Measurements from ENCODE around the gene RFXANK.
"Not testable (repeated sequence)": the region's sequence is repeated elsewhere in the genome, so short reads cannot be mapped to it uniquely, and the experiment has no call there.

RFXANK gene

DNA sequence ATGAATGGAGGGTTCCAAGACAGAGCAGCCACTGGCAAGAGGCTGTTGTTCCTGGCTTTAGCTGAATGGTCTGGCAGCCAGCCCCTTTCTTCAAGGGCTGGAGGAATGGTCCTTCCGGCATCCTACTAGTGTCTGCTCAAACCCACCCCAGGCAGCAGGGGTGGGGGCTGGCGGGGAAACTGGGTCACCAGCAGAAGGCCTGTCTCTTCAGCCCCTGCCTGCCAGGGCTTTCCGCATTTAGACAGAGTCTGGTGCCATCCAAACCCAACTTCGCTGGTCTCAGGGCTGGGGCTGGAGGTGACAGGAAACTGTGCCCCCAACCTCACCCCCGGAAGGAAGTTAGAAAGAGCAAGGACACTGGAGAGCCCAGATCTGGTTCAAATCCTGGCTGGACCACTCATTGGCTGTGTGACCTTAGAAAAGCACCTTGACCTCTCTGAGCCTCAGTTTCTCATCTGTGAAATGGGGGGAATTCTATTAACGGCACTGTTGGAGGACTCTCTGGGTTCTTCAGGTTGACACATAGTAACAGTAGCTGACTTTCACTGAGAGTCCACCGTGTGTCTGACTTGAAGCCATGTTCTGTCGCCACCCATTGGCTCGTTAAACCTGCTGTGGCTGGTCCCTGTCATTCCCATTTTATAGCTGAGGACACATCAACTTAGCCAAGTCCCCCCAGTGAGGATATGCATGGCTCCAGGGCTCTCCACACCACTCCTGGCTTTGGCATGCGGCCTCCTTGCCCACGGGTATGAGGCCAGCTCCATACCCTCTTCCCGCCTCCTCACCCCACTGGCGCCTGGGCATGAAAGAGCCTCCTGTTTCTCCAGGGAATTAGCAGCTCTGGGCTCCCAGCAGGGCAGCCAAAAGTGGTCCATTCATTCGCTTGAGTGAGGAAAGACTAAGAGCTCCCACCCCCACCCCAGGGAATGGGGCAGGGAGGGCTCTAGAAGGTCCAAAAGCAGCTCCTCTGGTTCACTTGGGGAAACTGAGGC is 13.7 kb downstream of the RFXANK start:
- no peak for DNase-seq (ENCODE audit: low read depth in 2 of 2, low spot score in 1 of 2)

DNA sequence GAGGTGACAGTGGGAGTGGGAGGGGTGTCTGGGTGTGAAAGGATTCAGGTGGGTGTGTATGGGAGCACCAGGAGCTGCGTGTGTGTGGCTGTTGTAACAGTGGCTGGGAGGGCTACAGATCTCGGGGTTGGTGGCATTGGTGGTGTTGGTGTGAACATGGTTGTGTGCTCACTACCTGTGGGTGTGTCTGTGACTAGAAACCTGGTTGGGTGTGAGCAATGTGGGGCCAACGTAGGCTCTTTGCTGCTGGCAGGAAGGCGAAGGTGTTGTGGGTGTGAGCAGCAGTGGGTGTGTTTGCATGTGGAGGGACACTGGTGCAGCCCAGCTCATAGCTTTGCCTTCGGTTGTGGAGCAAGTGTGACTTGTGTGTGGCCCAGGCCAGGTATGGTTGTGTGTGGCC is 14.9 kb downstream of the RFXANK start:
- DNase-seq (ENCODE audit: low read depth in 2 of 2, low spot score in 1 of 2): no peak

DNA sequence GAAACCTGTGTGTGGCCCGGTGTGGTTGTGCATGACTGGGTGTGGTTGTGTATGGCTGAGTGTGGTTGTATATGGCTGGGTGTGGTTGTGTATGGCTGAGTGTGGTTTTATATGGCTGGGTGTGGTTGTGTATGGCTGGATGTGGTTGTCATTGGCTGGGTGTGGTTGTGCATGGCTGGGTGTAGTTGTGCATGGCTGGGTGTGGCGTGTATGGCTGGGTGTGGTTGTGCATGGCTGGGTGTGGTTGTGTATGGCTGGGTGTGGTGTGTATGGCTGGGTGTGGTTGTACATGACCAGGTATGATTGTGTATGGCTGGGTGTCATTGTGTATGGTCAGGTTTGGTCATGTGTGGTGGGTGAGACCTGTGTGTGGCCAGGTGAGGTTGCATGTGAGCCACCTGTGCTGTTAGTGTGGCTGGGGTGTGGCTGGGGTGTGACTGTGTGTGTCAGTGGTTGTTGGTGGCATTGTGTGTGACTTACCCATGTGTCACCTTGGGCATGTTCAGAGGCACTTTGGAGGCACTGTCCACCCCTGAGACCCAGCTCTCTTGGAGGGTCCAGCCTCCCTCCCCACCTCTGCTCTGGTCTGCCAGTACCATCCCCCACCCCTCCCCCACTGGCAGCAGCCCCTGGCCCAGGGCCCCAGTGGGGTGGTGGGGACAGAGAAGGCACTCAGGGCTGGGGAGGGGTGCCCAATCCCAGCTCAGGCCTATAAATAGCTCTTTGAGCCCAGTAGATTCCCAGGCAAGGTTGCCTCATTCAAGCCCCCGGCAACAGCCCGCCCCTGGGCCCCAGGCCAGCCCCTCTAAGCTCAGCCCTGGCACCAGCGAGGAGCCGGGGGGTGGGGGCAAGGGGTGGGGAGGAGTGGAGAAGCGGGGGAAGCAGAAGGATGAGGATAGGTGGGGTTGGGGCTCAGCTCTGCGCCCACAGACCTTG is 15.8 kb downstream of the RFXANK start:
- DNase-seq (ENCODE audit: low read depth in 2 of 2, low spot score in 1 of 2): no peak

DNA sequence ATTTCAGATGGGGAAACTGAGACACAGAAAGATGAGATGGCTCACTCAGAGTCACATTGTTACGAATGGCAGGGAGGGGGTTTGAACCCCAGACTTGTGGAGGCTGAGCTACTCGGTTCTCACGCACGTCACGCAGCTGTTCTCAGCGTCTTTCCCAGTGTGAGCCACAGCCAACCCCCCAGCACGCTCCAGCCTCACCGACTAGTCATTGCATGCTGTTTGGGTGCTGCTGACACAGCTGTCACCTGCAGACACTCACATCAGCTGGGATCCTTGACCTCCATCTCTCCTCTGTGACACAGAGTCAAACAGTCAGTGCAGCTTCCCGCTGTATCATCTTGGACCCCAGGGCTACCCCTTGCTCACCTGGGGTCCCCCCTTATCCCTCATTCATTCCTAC is 17.3 kb downstream of the RFXANK start:
- no peak for DNase-seq (ENCODE audit: low read depth in 2 of 2, low spot score in 1 of 2)

DNA sequence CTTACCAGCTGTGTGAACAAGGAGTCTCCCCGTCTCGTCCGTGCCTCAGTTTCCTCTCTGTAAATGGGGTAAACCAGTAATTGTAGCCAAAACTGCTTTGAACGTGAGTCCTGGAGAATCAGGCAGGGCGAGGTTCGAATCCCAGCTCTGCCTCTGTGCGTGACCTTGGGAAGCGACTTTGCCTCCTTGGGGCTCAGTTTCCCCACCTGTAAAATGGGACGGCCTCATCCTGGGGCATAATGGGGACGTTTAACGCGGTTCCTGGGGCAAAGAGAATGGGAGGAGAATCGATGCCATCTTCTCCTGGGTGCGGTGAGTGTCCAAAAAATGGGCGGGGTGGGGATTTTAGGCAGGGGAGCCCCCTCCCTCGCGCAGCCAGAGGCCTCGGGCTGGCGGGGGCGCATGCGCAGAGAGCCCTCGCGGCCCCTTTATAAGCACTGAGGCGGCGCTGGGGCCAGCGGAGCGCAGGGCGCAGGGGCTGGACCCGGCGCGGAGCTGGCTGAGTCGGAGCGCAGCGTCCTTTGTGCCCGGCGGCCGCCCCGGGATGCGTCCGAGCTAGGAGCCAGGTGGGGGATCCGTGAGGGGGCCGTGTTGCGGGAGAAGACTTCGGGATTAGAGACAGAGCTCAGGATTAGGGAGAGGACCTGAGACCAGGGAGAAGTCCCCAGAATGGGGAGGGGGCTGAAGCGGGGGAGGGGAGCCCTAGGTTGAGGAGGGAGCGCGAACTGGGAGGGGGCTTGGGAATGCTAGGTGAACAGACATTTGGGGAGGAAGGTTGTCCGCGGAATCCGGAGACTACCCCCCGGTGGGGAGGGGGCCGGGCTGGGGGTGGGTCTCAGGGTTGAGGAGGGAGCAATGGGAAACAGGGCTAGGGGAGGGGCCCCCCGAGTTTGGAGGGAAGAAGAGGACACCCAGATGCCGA is 19.7 kb downstream of the RFXANK start, which contains the start of gene NCAN:
Gene NCAN, plus strand, starts transcription at position 460 of the 922 bp plus-strand sequence. CDS start 4,996 bp downstream, outside the sequence.
- no peak for DNase-seq (ENCODE audit: low read depth in 2 of 2, low spot score in 1 of 2)

DNA sequence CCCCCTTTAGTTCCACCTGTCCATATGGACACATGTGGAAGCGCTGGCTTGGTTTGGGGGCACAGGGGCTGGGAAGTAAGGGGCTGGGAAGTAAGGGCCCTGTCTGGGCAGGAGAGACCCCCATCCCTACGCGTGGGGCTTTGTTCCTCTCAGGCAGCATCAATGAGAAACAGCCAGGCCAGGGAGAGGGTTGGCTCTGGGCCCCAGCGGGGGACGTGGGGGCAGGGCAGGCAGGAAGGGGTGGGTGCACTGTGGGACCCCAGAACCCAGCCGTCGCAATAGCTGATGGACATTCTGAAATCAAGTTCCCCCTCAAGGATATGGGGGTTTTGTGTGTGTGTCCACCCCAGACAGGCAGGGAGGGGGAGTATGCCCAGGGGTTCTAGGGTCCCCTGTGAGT is 20.9 kb downstream of the RFXANK start:
- no peak for DNase-seq (ENCODE audit: low read depth in 2 of 2, low spot score in 1 of 2)

DNA sequence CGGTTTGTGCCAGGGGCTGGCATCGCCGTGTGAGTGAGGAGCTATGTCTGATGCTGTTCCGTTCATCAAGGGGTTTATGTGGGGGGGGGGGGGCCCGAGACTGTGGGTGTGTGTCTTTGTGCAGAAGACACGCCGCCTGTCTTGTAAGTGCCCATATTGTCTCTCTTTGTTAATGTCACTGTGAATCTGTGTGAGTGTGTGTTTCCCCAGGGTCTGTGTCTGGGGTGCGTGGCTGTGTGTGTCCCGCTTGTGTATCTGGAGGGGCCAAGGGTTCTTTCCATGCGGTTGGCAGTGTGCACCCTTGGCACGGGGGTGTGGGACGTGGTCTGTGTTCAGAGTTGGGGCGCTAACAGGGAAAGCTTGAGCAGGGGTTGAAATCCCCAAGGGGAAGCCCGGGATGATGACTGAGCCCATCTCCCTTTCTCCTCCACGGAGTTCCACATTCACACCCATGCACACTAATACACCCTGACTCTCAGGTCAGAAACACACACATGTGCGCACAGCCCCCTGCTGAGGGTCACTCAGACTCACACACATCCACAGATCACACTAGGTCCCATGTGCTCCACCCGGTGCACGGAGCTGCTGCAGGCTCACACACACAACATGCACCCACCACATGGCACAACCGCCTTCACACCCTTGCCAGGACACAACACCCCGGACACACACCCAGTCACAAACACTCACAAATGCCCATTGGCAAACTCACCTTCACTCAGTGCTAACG is 21.5 kb downstream of the RFXANK start:
- DNase-seq (ENCODE audit: low read depth in 2 of 2, low spot score in 1 of 2): no peak

DNA sequence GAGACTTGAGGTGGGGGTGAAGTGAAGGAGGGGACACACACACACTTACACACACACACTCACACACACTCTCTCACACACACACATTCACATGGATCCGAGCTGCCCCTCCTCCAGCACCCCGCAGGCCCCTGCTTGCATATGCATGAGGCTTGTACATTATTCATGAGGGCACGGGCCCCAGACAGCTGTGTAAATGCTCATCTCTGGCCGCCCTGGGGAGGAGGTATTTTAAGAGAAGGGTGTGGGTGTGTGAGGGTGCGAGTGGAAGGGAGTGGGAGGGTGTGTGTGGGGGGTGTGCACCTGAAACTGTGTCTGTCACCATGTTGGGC is 22.1 kb downstream of the RFXANK start:
- no peak for DNase-seq (ENCODE audit: low read depth in 2 of 2, low spot score in 1 of 2)

DNA sequence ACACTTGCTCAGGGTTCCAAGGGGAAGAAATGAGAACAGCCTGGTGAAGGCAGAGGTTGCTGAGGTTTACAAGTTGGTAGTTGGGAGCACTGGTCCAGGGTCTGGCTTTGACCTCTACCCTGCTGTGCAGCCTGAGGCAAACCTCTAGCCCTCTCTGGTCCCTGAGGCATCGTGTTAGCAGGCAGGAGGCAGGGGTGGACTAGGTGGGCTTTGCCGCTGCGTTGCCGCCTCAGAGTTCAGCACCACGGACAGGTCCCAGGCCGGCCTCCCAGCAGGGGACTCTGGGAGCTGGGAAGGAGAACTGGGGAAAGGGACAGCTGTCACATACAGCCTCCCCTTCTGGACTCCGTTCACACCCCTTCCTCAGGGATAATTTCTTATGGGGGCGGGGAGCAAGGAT is 22.8 kb downstream of the RFXANK start:
- no peak for DNase-seq (ENCODE audit: low read depth in 2 of 2, low spot score in 1 of 2)

DNA sequence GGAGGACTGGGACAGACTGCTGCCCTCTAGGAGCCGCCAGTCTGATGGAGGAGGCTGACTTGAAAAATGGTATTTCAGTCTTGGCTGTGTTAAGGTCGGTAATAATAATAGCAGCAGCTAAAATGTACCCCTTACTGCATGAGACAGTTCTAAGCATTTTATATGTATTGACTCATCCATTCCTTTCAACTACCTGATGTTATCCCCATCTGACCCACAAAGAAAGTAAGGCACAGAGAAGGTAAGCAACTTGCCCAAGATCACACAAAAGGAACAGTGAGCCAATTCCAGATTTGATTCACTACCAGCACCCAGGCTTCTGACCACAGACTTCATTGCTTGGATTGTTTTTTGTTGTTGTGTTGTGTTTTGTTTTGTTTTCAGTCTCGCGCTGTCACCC is 23.7 kb downstream of the RFXANK start:
- DNase-seq (ENCODE audit: low read depth in 2 of 2, low spot score in 1 of 2): no peak

DNA sequence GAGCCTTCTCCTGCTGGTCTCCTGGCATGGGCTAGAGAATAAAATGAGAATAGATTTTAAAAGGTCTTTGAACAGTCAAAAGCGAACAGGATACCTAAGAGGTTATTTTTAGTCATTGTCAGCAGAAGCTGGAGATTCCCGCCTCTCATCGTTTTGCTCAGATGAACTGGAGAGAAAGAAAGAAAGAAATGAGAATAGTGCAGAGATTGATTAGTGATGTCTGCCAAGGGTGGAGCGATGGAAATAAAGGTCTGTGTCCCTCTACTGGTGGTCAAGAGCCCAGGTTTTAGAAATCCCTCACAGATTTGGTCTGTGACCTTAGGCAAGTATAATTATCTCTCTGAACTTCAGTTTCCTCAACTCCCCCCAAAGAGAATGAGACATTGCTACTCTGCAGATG is 25.0 kb downstream of the RFXANK start:
- DNase-seq (ENCODE audit: low read depth in 2 of 2, low spot score in 1 of 2): no peak

DNA sequence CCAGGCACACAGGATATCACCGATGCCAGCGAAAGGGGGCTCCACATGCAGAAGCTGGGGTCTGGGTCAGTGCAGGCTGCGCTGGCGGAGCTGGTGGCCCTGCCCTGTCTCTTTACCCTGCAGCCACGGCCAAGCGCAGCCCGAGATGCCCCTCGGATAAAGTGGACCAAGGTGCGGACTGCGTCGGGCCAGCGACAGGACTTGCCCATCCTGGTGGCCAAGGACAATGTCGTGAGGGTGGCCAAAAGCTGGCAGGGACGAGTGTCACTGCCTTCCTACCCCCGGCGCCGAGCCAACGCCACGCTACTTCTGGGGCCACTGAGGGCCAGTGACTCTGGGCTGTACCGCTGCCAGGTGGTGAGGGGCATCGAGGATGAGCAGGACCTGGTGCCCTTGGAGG is 26.9 kb downstream of the RFXANK start:
- DNase-seq (ENCODE audit: low read depth in 2 of 2, low spot score in 1 of 2): no peak

DNA sequence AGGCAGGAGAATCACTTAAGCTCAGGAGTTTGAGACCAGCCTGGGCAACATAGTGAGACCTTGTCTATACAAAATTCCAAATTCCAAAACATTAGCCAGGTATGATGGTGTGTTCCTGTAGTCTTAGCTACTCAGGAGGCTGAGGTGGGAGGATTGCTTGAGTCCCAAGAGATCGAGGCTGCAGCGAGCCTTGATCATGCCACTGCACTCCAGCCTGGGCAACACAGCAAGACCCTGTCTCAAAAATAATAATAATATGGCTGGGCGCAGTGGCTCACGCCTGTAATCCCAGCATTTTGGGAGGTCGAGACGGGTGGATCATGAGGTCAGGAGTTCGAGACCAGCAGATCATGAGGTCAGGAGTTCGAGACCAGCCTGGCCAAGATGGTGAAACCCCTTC is 28.9 kb downstream of the RFXANK start:
- DNase-seq (ENCODE audit: low read depth in 2 of 2, low spot score in 1 of 2): not testable (repeated sequence)

DNA sequence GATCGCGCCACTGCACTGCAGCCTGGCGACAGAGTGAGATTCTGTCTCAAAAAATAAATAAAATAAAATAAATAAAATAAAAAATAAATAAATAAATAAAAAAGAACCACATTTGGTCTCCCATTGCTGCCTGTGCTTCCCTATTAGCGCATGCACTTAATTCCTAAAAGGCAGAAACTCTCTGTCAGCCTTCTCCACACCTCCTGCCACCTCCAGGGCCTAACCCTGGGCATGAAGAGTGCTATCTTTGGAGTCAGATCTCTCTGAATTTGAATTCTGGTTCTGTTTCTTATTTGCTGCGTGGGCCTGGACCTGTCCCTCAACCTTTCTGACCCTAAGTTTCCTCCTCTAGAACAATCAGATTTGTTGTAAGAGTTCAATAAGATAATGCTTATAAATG is 31.0 kb downstream of the RFXANK start:
- DNase-seq (ENCODE audit: low read depth in 2 of 2, low spot score in 1 of 2): no peak

DNA sequence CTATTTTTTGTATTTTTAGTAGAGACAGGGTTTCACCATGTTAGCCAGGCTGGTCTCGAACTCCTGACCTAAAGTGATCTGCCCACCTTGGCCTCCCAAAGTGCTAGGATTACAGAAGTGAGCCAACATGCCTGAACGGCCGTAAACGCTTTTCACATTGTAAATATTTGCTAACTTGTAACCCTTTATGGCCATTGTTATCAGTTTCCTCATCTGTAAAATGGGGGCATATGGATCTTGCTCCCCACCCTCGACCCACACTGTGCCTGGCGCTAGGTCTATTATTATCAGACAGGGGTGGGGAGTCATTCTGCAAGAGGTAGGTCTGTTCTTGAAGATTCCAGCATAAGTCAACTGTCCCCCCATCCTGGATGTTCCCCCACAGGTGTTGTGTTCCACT is 31.6 kb downstream of the RFXANK start:
- no peak for DNase-seq (ENCODE audit: low read depth in 2 of 2, low spot score in 1 of 2)

DNA sequence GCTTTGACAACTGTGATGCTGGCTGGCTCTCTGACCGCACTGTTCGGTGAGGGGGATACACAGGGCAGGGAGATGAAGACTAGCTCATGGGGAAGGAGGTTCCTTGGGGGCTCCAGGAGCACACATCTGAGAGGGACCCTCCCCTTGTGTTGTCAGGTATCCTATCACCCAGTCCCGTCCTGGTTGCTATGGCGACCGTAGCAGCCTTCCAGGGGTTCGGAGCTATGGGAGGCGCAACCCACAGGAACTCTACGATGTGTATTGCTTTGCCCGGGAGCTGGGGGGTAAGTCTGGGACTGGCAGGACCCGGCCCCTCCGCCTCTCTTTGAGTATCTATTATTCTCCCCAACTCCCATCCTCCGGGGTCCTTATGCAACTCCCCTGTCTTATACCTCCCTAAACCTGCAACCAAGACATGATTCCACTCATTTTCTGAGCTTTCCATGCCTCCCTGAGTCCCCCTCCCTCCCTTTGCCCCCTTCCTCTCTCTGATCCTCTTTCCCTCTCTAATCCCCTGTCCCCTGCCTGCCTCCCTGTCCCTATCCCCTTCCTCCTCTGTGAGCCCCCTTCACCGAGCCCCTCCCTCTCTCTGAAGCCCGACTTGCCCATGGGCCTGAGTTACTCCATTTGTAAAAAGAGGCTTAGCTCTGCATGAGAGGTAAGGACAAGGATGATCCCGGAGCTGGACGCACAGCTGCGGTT is 32.2 kb downstream of the RFXANK start:
- no peak for DNase-seq (ENCODE audit: low read depth in 2 of 2, low spot score in 1 of 2)

DNA sequence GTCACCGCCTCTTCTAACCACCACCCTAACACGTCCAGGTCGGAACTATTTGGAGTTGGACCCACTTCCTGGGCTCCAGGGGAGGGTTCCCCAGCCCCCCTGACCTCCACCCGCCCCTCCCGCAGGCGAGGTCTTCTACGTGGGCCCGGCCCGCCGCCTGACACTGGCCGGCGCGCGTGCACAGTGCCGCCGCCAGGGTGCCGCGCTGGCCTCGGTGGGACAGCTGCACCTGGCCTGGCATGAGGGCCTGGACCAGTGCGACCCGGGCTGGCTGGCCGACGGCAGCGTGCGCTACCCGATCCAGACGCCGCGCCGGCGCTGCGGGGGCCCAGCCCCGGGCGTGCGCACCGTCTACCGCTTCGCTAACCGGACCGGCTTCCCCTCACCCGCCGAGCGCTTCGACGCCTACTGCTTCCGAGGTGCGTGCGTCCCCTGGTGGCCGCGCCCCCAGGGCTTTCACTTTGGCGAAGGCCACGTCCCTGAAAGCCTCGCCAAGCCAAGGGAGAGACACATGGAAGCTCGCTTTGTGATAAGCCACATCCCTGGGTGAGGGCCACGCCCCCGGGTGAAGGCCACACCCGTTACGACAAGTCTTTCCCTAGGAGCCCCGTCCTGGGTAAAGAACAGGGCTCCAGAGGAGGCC is 32.9 kb downstream of the RFXANK start:
- peak; percentile 44 to 59 for DNase-seq (ENCODE audit: low read depth in 2 of 2, low spot score in 1 of 2)

DNA sequence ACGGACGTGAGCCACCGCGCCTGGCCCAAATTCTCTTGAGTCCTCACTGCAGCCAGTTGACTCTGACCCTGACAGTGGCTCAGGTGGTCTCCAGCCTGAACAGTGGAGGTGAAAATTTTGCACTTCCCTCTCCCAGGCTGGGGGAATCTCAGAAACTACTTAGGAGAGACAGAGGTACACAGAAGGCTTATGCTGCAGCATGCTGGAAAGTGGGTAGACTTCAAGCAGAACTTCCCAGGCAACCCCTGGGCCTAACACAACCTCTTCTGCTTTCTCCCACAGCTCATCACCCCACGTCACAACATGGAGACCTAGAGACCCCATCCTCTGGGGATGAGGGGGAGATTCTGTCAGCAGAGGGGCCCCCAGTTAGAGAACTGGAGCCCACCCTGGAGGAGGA is 34.1 kb downstream of the RFXANK start:
- no peak for DNase-seq (ENCODE audit: low read depth in 2 of 2, low spot score in 1 of 2)

DNA sequence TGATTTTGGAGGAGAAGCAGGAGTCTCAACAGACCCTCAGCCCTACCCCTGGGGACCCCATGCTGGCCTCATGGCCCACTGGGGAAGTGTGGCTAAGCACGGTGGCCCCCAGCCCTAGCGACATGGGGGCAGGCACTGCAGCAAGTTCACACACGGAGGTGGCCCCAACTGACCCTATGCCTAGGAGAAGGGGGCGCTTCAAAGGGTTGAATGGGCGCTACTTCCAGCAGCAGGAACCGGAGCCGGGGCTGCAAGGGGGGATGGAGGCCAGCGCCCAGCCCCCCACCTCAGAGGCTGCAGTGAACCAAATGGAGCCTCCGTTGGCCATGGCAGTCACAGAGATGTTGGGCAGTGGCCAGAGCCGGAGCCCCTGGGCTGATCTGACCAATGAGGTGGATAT is 34.6 kb downstream of the RFXANK start:
- no peak for DNase-seq (ENCODE audit: low read depth in 2 of 2, low spot score in 1 of 2)

All from stimulated activated CD8-positive, alpha-beta memory T cell treated with anti-CD3 and anti-CD28 coated beads, Interleukin-4, amount 100 ng/mL, for 1 hour (primary cell).